ENCODE measurements around the gene PRXL2A.

DNA sequence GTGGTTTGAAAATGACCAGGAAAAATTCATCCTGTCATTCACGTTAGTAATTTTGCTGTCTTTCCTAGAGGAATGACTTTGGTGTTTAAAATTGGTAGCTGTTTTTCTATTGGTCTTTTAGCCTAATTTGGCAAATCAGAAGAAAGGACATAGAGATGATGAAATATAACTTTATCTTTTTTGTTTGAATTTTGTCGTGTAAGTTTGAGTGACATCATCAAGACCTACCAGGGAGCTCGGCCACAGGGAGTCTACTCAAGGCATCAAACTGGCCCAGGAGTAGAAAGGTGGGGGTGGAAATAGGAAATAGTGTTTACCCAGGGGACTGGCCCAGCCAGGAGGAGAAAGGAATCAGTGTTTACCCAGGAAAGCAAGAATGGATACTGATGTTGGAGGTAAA, 24.8 kb downstream of the PRXL2A start:
- TF ChIP-seq CTCF (IDR thresholded peaks at IDR 0.05; ENCODE audit: insufficient read depth, low read length) (no peak), POLR2AphosphoS5 (IDR thresholded peaks at IDR 0.05; ENCODE audit: low read depth) (no peak), REST (IDR thresholded peaks at IDR 0.05; ENCODE audit: insufficient replicate concordance, low read depth) (no peak), GABPA (IDR thresholded peaks at IDR 0.05; ENCODE audit: low read depth) (no peak)

Measured in HL-60 (cell line).